Left lung (tissue), 10 donors: ENCODE data around the gene DNAAF3. TPM values are rescaled to one million over a fixed set of nuclear protein-coding genes. Genes with fewer than 3 reads are reported as not detected.
"Not testable (repeated sequence)": the region's sequence is repeated elsewhere in the genome, so short reads cannot be mapped to it uniquely, and the experiment has no call there.

Experiments
- ATAC-seq: fragments of 200-7000 bp; cut with Tn5 transposase; one replicate; pipeline ENCODE4 v1.9.1; 2020; ENCODE audit warnings: moderate library complexity
- DNase-seq, 4 donors: peaks; one replicate each; pipeline ENCODE4 v3.0.0-alpha.2; 2013 to 2020
- H3K27ac ChIP-seq, 2 donors: fragments of 200-600 bp; sonication (generic) in 1 of 2; one replicate each; pipeline versions ENCODE4 v1.5.0 to v1.8.0; 2020 to 2021
- H3K27me3 ChIP-seq, 2 donors: fragments of 200-600 bp; sonication (generic) in 1 of 2; one replicate each; pipeline versions ENCODE4 v1.5.0 to v1.8.0; 2020 to 2021
- H3K36me3 ChIP-seq, 2 donors: fragments of 200-600 bp; sonication (generic) in 1 of 2; one replicate each; pipeline versions ENCODE4 v1.5.0 to v1.8.0; 2020 to 2021
- H3K4me1 ChIP-seq, 2 donors: fragments of 200-600 bp; one replicate each; pipeline ENCODE4 v1.8.0; 2021
- H3K4me3 ChIP-seq, 2 donors: fragments of 200-600 bp; sonication (generic) in 1 of 2; one replicate each; pipeline versions ENCODE4 v1.5.0 to v1.8.0; 2020 to 2021; ENCODE audit warnings: mild to moderate bottlenecking in 1 of 2
- H3K9me3 ChIP-seq, 2 donors: fragments of 200-600 bp; sonication (generic) in 1 of 2; one replicate each; pipeline versions ENCODE4 v1.5.0 to v1.8.0; 2020 to 2021
- intact Hi-C, 2 donors: fragments of 100-400 bp; cut with DNase I; formaldehyde crosslinking; loops; one replicate each; pipeline versions ENCODE4 v1.11.2 to v1.14.2; 2022
- polyA plus RNA-seq, 6 donors: library from polyadenylated mRNA; unstranded; fragments of 120-200 nt; gene quantifications; one replicate each; pipeline ENCODE4 v1.2.1, GENCODE V29; 2013; ENCODE audit not compliant: insufficient read length in 6 of 6
- total RNA-seq, 2 donors: library from RNA; stranded (reverse); fragmentation: NEBNext Ultra II Directional; extraction: Animal tissue kit (Norgen Biotek cat#: 25700); gene quantifications; one replicate each; pipeline ENCODE4 v1.2.1, GENCODE V29; 2021
- TF ChIP-seq, protein P1 (sequence below), 2 donors: fragments of 200-600 bp; sonication (generic) in 1 of 2; IDR thresholded peaks; one replicate each; pipeline versions ENCODE4 v1.5.0 to v1.8.0; 2021; ENCODE audit warnings: antibody characterized with exemption in 2 of 2
- donor health status: DM: no; HTN: yes; CAD: no.
- donor health status: DM: no; HTN: no; CAD: no.

Gene DNAAF3
- total and polyA plus RNA-seq, 8 donors: 0.76 to 11.0 (median 5.4) TPM

DNA sequence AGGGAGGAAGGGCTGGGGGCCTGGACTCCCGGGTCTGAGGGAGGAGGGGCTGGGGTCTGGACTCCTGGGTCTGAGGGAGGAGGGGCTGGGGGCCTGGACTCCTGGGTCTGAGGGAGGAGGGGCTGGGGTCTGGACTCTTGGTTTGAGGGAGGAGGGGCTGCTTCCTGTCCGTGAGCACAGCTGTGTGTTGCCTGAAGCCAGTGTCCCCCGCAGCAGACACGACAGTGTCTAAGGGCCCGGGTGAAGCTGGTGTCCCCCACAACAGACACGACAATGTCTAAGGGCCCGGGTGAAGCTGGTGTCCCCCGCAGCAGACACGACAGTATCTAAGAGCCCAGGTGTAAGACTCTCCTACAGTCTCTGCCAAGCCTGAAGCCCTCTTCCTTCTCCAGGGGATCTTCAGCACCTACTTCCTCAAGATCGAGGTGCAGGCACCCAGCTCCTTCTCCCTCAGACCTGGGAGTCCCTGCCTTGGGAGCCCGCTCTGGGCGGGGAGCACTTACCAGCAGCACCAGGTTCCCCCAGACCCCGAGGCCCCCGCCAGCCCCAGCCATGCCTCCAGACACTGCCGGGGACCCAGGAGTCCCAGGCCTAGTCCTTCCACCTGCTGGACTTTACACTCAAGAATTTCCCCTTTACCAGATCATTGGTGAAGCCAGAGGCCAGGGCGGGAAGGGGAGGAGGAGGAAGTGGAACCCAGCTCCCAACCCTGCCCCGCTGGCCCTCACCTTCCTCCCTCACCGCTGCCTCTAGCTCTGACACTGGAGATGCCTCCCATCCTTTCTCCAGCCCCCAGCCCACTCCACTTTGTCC lies 42.7 kb upstream of the DNAAF3 start, which contains the start of gene PTPRH:
PTPRH (minus strand) TSS at position 622 of the 813 bp plus-strand sequence; CDS start at position 554, 68 bp downstream.
- H3K27ac ChIP-seq: no peak within 1 kb of the TSS
- no peak for ATAC-seq

DNA sequence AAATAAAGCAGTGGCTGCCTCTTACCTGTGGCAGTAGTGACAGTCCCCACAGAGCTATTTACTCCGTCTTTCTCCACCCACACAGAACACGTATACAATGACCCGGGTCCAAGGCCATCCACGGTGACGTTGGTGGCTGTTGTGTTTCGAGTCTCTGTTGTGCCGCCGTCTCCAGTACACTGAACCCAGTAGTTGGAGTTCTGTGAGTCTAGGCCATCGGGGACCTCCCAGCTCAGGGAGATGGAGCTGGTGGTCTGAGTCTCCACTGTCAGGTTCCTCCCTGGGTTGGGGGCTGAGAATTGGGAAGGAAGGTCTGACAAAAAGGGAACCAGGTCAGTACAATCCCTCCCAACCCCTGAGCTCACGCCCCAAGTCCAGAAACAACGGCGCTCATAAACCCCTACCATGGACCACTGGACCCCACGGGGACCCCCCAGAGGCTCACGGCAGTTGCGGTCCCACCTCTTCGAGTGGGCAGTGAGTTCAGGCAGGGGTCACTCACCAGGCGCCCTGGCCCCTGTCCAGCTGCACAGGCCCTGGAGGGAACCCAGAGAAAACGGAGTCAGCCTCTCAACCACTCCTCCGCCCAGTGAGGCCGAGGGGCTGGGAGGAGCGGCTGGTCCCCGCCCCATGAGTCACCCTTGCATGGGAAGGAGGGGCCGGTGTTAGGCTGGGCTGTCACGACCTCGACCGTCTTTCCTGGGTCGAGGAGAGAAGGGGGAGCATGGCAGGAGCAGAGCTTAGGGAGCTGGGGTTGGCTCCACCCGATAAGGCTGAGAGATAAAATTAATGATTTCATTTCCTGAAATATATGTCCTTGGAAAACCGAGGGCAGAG lies 40.5 kb upstream of the DNAAF3 start:
- ATAC-seq (peak; percentile 96), DNase-seq (peak in 3 of 4 donors; percentile 47 to 91 (median 85))
- Histone ChIP-seq H3K4me1 (peaks cover 6 to 16% of the 10 kb centered on the region in 2 donors), H3K9me3 (no peaks in the 10 kb centered on the region), H3K27ac (no peak overlapping the region), H3K36me3 (no peaks in the 10 kb centered on the region), H3K27me3 (peaks cover 0 to 58% of the 10 kb centered on the region in 2 donors), H3K4me3 (no peak overlapping the region)
- intact Hi-C loops: no loop called here
- TF ChIP-seq, protein P1, sequence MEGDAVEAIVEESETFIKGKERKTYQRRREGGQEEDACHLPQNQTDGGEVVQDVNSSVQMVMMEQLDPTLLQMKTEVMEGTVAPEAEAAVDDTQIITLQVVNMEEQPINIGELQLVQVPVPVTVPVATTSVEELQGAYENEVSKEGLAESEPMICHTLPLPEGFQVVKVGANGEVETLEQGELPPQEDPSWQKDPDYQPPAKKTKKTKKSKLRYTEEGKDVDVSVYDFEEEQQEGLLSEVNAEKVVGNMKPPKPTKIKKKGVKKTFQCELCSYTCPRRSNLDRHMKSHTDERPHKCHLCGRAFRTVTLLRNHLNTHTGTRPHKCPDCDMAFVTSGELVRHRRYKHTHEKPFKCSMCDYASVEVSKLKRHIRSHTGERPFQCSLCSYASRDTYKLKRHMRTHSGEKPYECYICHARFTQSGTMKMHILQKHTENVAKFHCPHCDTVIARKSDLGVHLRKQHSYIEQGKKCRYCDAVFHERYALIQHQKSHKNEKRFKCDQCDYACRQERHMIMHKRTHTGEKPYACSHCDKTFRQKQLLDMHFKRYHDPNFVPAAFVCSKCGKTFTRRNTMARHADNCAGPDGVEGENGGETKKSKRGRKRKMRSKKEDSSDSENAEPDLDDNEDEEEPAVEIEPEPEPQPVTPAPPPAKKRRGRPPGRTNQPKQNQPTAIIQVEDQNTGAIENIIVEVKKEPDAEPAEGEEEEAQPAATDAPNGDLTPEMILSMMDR (IDR thresholded peaks at IDR 0.05): no peak

More for the DNA sequence above, 42.7 kb upstream of the DNAAF3 start, which contains the start of gene PTPRH:
- Histone ChIP-seq H3K27me3 (peaks cover 0 to 56% of the 10 kb centered on the region in 2 donors), H3K4me1 (peaks cover 6 to 16% of the 10 kb centered on the region in 2 donors), H3K4me3 (no peak within 1 kb of the TSS), H3K9me3 (peaks cover 0 to 8% of the 10 kb centered on the region in 2 donors), H3K36me3 (no peaks in the 10 kb centered on the region)
- no peak for DNase-seq
- intact Hi-C loops: no loop called here
- TF ChIP-seq, protein P1 (IDR thresholded peaks at IDR 0.05): no peak

DNA sequence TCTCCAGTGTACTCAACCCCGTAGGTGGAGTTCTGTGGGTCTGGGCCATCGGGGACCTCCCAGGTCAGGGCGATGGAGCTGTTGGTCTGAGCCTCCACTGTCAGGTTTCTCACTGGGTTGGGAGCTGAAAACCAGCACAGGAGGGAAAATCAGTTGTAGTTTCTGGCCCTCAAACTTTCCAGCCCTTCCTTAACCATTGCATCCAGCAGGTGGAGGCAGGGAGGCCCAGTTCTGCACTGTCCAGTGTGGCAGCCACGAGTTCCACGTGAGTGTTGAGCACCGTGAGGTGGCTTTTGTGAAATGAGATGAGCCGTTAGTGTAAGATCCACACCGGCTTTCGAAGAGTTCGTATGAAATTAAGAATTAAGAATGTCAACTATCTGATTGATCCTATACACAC lies 35.8 kb upstream of the DNAAF3 start:
- H3K4me3 ChIP-seq, H3K9me3 ChIP-seq, H3K4me1 ChIP-seq, DNase-seq, H3K36me3 ChIP-seq, intact Hi-C loops, H3K27ac ChIP-seq, ATAC-seq: not testable (repeated sequence)
- peaks cover 0 to 86% of the 10 kb centered on the region in 2 donors for H3K27me3 ChIP-seq

DNA sequence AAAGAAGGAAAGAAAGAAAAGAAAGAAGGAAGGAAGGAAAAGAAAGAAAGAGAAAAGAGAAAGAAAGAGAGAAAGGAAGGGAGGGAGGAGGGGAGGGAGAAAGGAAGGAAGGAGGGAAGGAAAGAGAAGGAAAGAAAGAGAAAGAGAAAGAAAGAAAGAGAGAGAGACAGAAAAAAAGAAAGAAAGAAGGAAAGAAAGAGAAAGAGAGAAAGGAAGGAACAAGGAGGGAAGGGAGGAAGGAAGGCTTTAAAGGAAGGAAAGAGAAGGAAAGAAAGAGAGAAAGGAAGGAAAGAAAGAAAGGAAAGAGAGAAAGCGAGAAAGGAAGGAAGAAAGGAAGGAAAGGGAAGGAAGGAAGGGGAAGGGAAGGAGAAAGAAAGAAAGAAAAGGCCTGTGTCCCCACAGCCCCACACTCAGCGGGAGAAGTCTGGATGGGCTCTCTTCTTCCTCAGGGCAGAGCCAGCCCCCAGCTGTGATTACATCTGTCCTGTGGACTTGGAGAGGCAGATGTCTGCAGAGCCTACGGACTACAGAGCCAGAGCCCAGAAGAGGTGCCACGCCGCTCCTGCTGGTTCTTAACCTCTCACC lies 33.3 kb upstream of the DNAAF3 start:
- ATAC-seq: no peak
- H3K27me3 ChIP-seq: peaks cover 0 to 72% of the 10 kb centered on the region in 2 donors
- intact Hi-C loops: no loop called here
- DNase-seq: no peak
- H3K27ac ChIP-seq: no peak overlapping the region
- no peak overlapping the region for H3K4me3 ChIP-seq
- no peaks in the 10 kb centered on the region for H3K36me3 ChIP-seq
- no peaks in the 10 kb centered on the region for H3K9me3 ChIP-seq
- TF ChIP-seq, protein P1 (IDR thresholded peaks at IDR 0.05): no peak
- no peaks in the 10 kb centered on the region for H3K4me1 ChIP-seq

DNA sequence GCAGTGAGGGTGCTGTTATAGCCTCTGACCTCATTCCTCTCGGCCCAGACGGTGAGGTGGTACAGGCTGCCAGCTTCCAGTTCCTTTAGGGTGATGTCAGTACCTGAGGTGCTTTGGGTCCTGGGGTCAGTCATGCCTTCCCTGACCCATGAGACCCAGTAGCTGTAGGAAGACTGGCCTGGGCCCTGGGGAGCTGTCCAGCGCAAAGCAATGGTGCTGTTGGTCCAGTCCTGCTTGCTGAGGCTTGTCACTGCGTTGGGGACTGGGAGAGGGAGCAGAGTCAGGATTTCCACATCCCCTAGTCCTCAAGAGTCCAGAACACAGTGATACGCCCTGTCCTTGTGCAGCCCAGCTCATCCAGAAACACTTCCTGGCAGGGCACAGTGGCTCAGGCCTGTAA lies 32.2 kb upstream of the DNAAF3 start:
- Histone ChIP-seq H3K27ac (no peak overlapping the region), H3K4me1 (no peaks in the 10 kb centered on the region), H3K27me3 (peaks cover 0 to 69% of the 10 kb centered on the region in 2 donors), H3K36me3 (no peaks in the 10 kb centered on the region), H3K4me3 (no peak overlapping the region), H3K9me3 (no peaks in the 10 kb centered on the region)
- ATAC-seq: no peak
- TF ChIP-seq, protein P1 (IDR thresholded peaks at IDR 0.05): no peak
- intact Hi-C loops: no loop called here
- no peak for DNase-seq
